PC-3 (cell line): Measurements from ENCODE around the gene PPIC. TPM values are rescaled to one million over a fixed set of nuclear protein-coding genes. Genes with fewer than 3 reads are reported as not detected.

Source experiments
- ATAC-seq: fragments of 200-7000 bp; cut with Tn5 transposase; 2 replicates; pipeline ENCODE4 v1.9.1; 2020; ENCODE audit warnings: mild to moderate bottlenecking, moderate library complexity
- BruUV-seq: library from RNA; stranded (reverse); fragments of 400-500 nt; replicated peaks from 2 replicates; lab custom pipeline; 2021; lab: Mats Ljungman, UMichigan
- CTCF ChIA-PET: fragments of 300-600 bp; sonication (Branson Sonifier 250); formaldehyde crosslinking; loops from one replicate; lab custom pipeline; 2022; ENCODE audit warnings: antibody characterized with exemption; lab: Charles Lee
- POLR2A ChIA-PET: fragments of 300-600 bp; sonication (Branson Sonifier 250); formaldehyde crosslinking; loops from one replicate; lab custom pipeline; 2022; ENCODE audit warnings: antibody characterized with exemption; ENCODE audit not compliant: unreplicated experiment; lab: Charles Lee
- DNase-seq: peaks from one replicate; pipeline ENCODE4 v3.0.0-alpha.2; 2015
- H2AFZ ChIP-seq: fragments of 300-600 bp; sonication (generic); 2 replicates; pipeline ENCODE4 v1.6.0; 2016; ENCODE audit warnings: antibody characterized with exemption, low read length
- H3F3A ChIP-seq: fragments of 300-600 bp; sonication (generic); one replicate; pipeline ENCODE4 v1.6.0; 2017; ENCODE audit warnings: antibody characterized with exemption, low read length, control low read depth, mild to moderate bottlenecking; ENCODE audit not compliant: unreplicated experiment
- H3K27ac ChIP-seq: fragments of 300-600 bp; sonication (generic); 2 replicates; pipeline ENCODE4 v1.5.1; 2016; ENCODE audit warnings: mild to moderate bottlenecking, low read length
- H3K27me3 ChIP-seq: fragments of 300-600 bp; sonication (generic); 2 replicates; pipeline ENCODE4 v1.6.1; 2016; ENCODE audit warnings: low read length, mixed read lengths
- H3K36me3 ChIP-seq: fragments of 300-600 bp; sonication (generic); 2 replicates; pipeline ENCODE4 v1.6.1; 2016; ENCODE audit warnings: low read depth, mixed run types, low read length, mixed read lengths
- H3K4me1 ChIP-seq: fragments of 300-600 bp; sonication (generic); 2 replicates; pipeline ENCODE4 v1.5.1; 2016; ENCODE audit warnings: low read length; ENCODE audit not compliant: insufficient read depth
- H3K4me2 ChIP-seq: fragments of 300-600 bp; sonication (generic); 2 replicates; pipeline ENCODE4 v1.6.0; 2016; ENCODE audit warnings: low read length
- H3K4me3 ChIP-seq: fragments of 300-600 bp; sonication (generic); 2 replicates; pipeline ENCODE4 v1.5.1; 2016; ENCODE audit warnings: mild to moderate bottlenecking, low read length, mixed read lengths
- H3K79me2 ChIP-seq: fragments of 300-600 bp; sonication (generic); 2 replicates; pipeline ENCODE4 v1.6.1; 2017; ENCODE audit warnings: low read length, mixed read lengths
- H3K9ac ChIP-seq: fragments of 300-600 bp; sonication (generic); 2 replicates; pipeline ENCODE4 v1.6.0; 2016; ENCODE audit warnings: mild to moderate bottlenecking, low read length
- H3K9me2 ChIP-seq: fragments of 300-600 bp; sonication (generic); replicated peaks from 2 replicates; pipeline ENCODE4 v1.6.1; 2016; ENCODE audit warnings: mixed run types, low read length, mixed read lengths
- H3K9me3 ChIP-seq: fragments of 300-600 bp; sonication (generic); 2 replicates; pipeline ENCODE4 v1.6.1; 2016; ENCODE audit warnings: low read length, mixed read lengths
- H4K20me1 ChIP-seq: fragments of 300-600 bp; sonication (generic); 2 replicates; pipeline ENCODE4 v1.6.1; 2016; ENCODE audit warnings: low read length, mixed read lengths
- EZH2 ChIP-seq: fragments of 300-600 bp; sonication (generic); IDR thresholded peaks from one replicate; pipeline ENCODE4 v1.6.1; 2017; ENCODE audit warnings: antibody characterized with exemption, mild to moderate bottlenecking, low read length; ENCODE audit not compliant: unreplicated experiment
- EZH2phosphoT487 ChIP-seq: fragments of 300-600 bp; sonication (generic); IDR thresholded peaks from 2 replicates; pipeline ENCODE4 v1.6.1; 2018; ENCODE audit warnings: mild to moderate bottlenecking, antibody characterized with exemption, low read length, borderline replicate concordance
- intact Hi-C: fragments of 100-400 bp; cut with micrococcal nuclease; formaldehyde crosslinking; loops from 2 replicates; pipeline ENCODE4 v1.9.0; 2023
- total RNA-seq: library from RNA; depleted of rRNA; stranded (reverse); fragments of >200 nt; gene quantifications from 2 replicates; pipeline ENCODE4 v1.2.3, GENCODE V29; 2014
- TF ChIP-seq, protein P1 (sequence below): fragments of 300-600 bp; sonication (generic); conservative IDR thresholded peaks from 2 replicates; pipeline ENCODE4 v1.5.1; 2017; ENCODE audit warnings: antibody characterized with exemption, low read depth, mild to moderate bottlenecking, low read length

The PPIC gene
- total RNA-seq, 1 experiment from 2014 or later: 14.6 TPM

DNA sequence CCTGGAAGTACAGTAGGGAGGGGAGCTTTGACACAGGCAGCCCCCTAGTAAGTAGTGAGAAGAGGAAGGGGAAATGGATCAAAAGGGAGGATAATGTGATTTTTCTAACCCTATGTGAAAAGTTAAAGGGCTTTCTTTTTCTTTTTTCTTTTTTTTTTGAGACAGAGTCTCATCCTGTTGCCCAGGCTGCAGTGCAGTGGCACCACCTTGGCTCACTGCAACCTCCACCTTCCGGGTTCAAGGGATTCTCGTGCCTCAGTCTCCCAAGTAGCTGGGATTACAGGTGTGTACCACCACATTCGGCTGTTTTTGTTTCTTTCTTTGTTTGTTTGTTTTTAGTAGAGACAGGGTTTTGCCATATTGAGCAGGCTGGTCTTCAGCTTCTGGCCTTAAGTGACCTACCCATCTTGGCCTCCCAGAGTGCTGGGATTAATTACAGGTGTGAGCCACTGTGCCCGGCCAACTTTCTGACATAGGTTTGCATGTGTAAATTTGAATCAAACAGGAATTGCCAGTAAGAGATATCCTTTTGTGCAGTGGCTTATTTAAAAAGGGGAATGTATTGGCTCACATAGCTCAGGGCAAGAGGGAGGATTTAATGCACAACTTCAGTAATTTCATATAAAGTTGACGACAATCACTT lies 39.1 kb upstream of the PPIC start:
- ATAC-seq (no peak), DNase-seq (no peak)
- H3K79me2 ChIP-seq: no peaks in the 10 kb centered on the region
- no peak overlapping the region for H3K4me2 ChIP-seq
- no peaks in the 10 kb centered on the region for H3K4me1 ChIP-seq
- TF ChIP-seq, protein P1, sequence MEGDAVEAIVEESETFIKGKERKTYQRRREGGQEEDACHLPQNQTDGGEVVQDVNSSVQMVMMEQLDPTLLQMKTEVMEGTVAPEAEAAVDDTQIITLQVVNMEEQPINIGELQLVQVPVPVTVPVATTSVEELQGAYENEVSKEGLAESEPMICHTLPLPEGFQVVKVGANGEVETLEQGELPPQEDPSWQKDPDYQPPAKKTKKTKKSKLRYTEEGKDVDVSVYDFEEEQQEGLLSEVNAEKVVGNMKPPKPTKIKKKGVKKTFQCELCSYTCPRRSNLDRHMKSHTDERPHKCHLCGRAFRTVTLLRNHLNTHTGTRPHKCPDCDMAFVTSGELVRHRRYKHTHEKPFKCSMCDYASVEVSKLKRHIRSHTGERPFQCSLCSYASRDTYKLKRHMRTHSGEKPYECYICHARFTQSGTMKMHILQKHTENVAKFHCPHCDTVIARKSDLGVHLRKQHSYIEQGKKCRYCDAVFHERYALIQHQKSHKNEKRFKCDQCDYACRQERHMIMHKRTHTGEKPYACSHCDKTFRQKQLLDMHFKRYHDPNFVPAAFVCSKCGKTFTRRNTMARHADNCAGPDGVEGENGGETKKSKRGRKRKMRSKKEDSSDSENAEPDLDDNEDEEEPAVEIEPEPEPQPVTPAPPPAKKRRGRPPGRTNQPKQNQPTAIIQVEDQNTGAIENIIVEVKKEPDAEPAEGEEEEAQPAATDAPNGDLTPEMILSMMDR: no peak
- no peak for TF ChIP-seq EZH2
- TF ChIP-seq EZH2phosphoT487: no peak
- no peaks in the 10 kb centered on the region for H3K9me3 ChIP-seq
- no TSS peak for BruUV-seq
- H3K27ac ChIP-seq: no peak overlapping the region
- no peak overlapping the region for H3K4me3 ChIP-seq
- H4K20me1 ChIP-seq: no peaks in the 10 kb centered on the region
- no peak overlapping the region for H3K9ac ChIP-seq
- ChIA-PET POLR2A (no interaction called here), CTCF (no interaction called here)
- H3K36me3 ChIP-seq: no peaks in the 10 kb centered on the region
- peaks cover 12% of the 10 kb centered on the region for H3K27me3 ChIP-seq
- no peaks in the 10 kb centered on the region for H3K9me2 ChIP-seq
- H3F3A ChIP-seq: no peaks in the 10 kb centered on the region
- intact Hi-C loops: no loop called here
- no peak overlapping the region for H2AFZ ChIP-seq

DNA sequence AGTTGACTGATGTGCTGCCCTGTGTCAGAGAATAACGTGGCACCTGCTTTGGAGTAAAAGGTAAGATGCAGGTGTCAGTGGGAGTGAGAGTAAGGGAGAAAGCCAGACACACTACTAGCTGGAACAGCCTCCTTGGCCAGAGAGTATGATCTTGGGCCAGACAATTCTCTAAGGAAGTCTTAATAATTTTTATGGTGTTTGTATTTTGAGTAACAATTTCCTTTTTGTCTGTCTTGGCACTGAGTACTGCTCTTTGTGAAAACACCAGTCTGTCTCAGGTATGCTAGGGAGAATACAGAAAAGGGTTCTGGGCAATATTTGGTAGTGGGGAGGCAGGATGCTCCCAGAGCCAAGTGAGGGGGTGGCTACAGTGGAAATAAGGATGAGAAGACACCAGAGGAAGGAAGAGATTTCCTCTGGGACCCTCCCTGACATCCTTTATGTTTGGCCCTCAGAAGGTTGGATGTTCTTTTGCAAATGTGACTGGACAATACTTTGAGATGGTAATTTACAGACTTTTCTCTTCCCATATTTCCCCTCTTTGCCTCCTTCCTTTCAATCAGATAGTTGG lies 31.9 kb upstream of the PPIC start:
- no peak overlapping the region for H3K27ac ChIP-seq
- no peaks in the 10 kb centered on the region for H3K79me2 ChIP-seq
- ChIA-PET POLR2A (no interaction called here), CTCF (no interaction called here)
- no TSS peak for BruUV-seq
- intact Hi-C loops: no loop called here
- H3F3A ChIP-seq: no peaks in the 10 kb centered on the region
- H3K9me2 ChIP-seq: no peaks in the 10 kb centered on the region
- H2AFZ ChIP-seq: no peak overlapping the region
- no peaks in the 10 kb centered on the region for H3K4me1 ChIP-seq
- no peaks in the 10 kb centered on the region for H4K20me1 ChIP-seq
- H3K36me3 ChIP-seq: no peaks in the 10 kb centered on the region
- no peaks in the 10 kb centered on the region for H3K9me3 ChIP-seq
- H3K9ac ChIP-seq: no peak overlapping the region
- no peak overlapping the region for H3K4me2 ChIP-seq
- peak; percentile 6 for DNase-seq
- peaks cover 5% of the 10 kb centered on the region for H3K27me3 ChIP-seq
- peak; percentile 75 for ATAC-seq
- TF ChIP-seq EZH2 (no peak), EZH2phosphoT487 (no peak)
- TF ChIP-seq, protein P1: no peak
- H3K4me3 ChIP-seq: no peak overlapping the region

DNA sequence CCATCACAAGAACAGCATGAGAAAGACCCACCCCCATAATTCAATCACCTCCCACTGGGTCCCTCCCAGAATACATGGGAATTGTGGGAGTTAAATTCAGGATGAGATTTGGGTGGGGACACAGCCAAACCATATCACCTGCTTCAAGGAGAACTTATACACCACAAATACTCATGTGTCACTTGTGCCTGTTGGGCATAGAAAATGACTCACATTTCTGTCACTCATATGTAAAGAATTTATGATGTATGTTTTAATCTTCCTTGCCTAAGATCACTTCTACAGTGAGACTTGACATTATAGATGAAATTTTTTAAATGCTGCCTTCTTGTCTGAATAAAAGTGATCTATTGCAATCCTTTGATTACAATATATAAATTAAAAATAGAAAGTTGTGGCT lies 29.5 kb upstream of the PPIC start:
- intact Hi-C loops: no loop called here
- no peaks in the 10 kb centered on the region for H3F3A ChIP-seq
- peak; percentile 58 for ATAC-seq
- no peak overlapping the region for H3K27ac ChIP-seq
- peak; percentile 55 for DNase-seq
- TF ChIP-seq, protein P1: no peak
- TF ChIP-seq EZH2 (no peak), EZH2phosphoT487 (no peak)
- H4K20me1 ChIP-seq: no peaks in the 10 kb centered on the region
- no peaks in the 10 kb centered on the region for H3K9me3 ChIP-seq
- H3K4me3 ChIP-seq: no peak overlapping the region
- H3K4me1 ChIP-seq: no peaks in the 10 kb centered on the region
- no peak overlapping the region for H3K4me2 ChIP-seq
- no peaks in the 10 kb centered on the region for H3K9me2 ChIP-seq
- BruUV-seq: no TSS peak
- ChIA-PET CTCF (no interaction called here), POLR2A (no interaction called here)
- H3K9ac ChIP-seq: no peak overlapping the region
- H2AFZ ChIP-seq: no peak overlapping the region
- H3K27me3 ChIP-seq: no peaks in the 10 kb centered on the region
- no peaks in the 10 kb centered on the region for H3K36me3 ChIP-seq
- no peaks in the 10 kb centered on the region for H3K79me2 ChIP-seq
